Stimulated activated effector memory CD8-positive, alpha-beta T cell treated with anti-CD3 and anti-CD28 coated beads, Interleukin-12 subunit alpha, Interleukin-12 subunit beta, amount 100 ng/mL, for 72 hours (primary cell): Measurements from ENCODE around the gene RTN1.

Experiments used
- ATAC-seq: fragments of 150-1000 bp; cut with Tn5 transposase; 2 replicates; pipeline ENCODE4 v1.10.0; 2021
- DNase-seq, 2 donors: peaks; one replicate each; pipeline ENCODE4 v3.0.0; 2021 to 2022; ENCODE audit warnings: low spot score in 2 of 2
- H3K27ac Mint-ChIP-seq: one replicate; pipeline ENCODE4 v1.8.0; 2022; ENCODE audit warnings: mild to moderate bottlenecking, mixed read lengths
- H3K36me3 Mint-ChIP-seq: one replicate; pipeline ENCODE4 v1.8.0; 2022; ENCODE audit warnings: mild to moderate bottlenecking, mixed read lengths
- H3K4me1 Mint-ChIP-seq: one replicate; pipeline ENCODE4 v1.8.0; 2022; ENCODE audit warnings: mixed read lengths
- H3K4me3 Mint-ChIP-seq: one replicate; pipeline ENCODE4 v1.8.0; 2022; ENCODE audit warnings: mild to moderate bottlenecking, mixed read lengths
- H3K9me3 Mint-ChIP-seq: one replicate; pipeline ENCODE4 v1.8.0; 2022; ENCODE audit warnings: mixed read lengths

RTN1 gene

GRCh38 chr14:59831121-59831730 is 39.4 kb downstream of the RTN1 start:
- Mint-ChIP-seq H3K4me1 (no peaks in the 10 kb centered on the region), H3K9me3 (no peaks in the 10 kb centered on the region), H3K27ac (no peak overlapping the region), H3K36me3 (no peaks in the 10 kb centered on the region), H3K4me3 (no peak overlapping the region)
- DNase-seq (no peak), ATAC-seq (no peak)

GRCh38 chr14:59830338-59830734 is 40.2 kb downstream of the RTN1 start:
- ATAC-seq (no peak), DNase-seq (no peak)
- Mint-ChIP-seq H3K9me3 (no peaks in the 10 kb centered on the region), H3K4me1 (no peaks in the 10 kb centered on the region), H3K4me3 (no peak overlapping the region), H3K27ac (no peak overlapping the region), H3K36me3 (no peaks in the 10 kb centered on the region)

GRCh38 chr14:59829469-59830337 is 40.9 kb downstream of the RTN1 start:
- H3K36me3 Mint-ChIP-seq: no peaks in the 10 kb centered on the region
- DNase-seq (no peak), ATAC-seq (no peak)
- H3K4me3 Mint-ChIP-seq: no peak overlapping the region
- no peak overlapping the region for H3K27ac Mint-ChIP-seq
- no peaks in the 10 kb centered on the region for H3K9me3 Mint-ChIP-seq
- no peaks in the 10 kb centered on the region for H3K4me1 Mint-ChIP-seq

GRCh38 chr14:59828276-59828675 is 42.3 kb downstream of the RTN1 start:
- DNase-seq (no peak), ATAC-seq (no peak)
- Mint-ChIP-seq H3K9me3 (no peaks in the 10 kb centered on the region), H3K36me3 (no peaks in the 10 kb centered on the region), H3K4me1 (no peaks in the 10 kb centered on the region), H3K4me3 (no peak overlapping the region), H3K27ac (no peak overlapping the region)

GRCh38 chr14:59827401-59827800 is 43.2 kb downstream of the RTN1 start:
- no peak for DNase-seq
- no peaks in the 10 kb centered on the region for H3K36me3 Mint-ChIP-seq
- no peaks in the 10 kb centered on the region for H3K4me1 Mint-ChIP-seq
- H3K27ac Mint-ChIP-seq: no peak overlapping the region
- no peak for ATAC-seq
- H3K4me3 Mint-ChIP-seq: no peak overlapping the region
- no peaks in the 10 kb centered on the region for H3K9me3 Mint-ChIP-seq

- Mint-ChIP-seq H3K4me1 (no peaks in the 10 kb centered on the region), H3K27ac (no peak overlapping the region), H3K36me3 (no peaks in the 10 kb centered on the region), H3K9me3 (no peaks in the 10 kb centered on the region), H3K4me3 (no peak overlapping the region)
- ATAC-seq (no peak), DNase-seq (no peak)
These were observed 44.4 kb downstream of the RTN1 start for GRCh38 chr14:59826150-59826549.

- H3K9me3 Mint-ChIP-seq: no peaks in the 10 kb centered on the region
- H3K27ac Mint-ChIP-seq: no peak overlapping the region
- ATAC-seq: no peak
These were observed 47.4 kb downstream of the RTN1 start for GRCh38 chr14:59823179-59823578.

GRCh38 chr14:59819446-59820088 is 51.0 kb downstream of the RTN1 start:
- DNase-seq: no peak
- H3K36me3 Mint-ChIP-seq: no peaks in the 10 kb centered on the region
- no peak for ATAC-seq
- H3K4me3 Mint-ChIP-seq: no peak overlapping the region
- no peaks in the 10 kb centered on the region for H3K9me3 Mint-ChIP-seq
- H3K4me1 Mint-ChIP-seq: no peaks in the 10 kb centered on the region
- no peak overlapping the region for H3K27ac Mint-ChIP-seq

More at GRCh38 chr14:59823179-59823578, 47.4 kb downstream of the RTN1 start:
- Mint-ChIP-seq H3K4me1 (no peaks in the 10 kb centered on the region), H3K4me3 (no peak overlapping the region), H3K36me3 (no peaks in the 10 kb centered on the region)
- DNase-seq: no peak

GRCh38 chr14:59816941-59817340 is 53.6 kb downstream of the RTN1 start:
- H3K4me3 Mint-ChIP-seq: no peak overlapping the region
- no peaks in the 10 kb centered on the region for H3K36me3 Mint-ChIP-seq
- DNase-seq (no peak), ATAC-seq (no peak)
- H3K27ac Mint-ChIP-seq: no peak overlapping the region
- H3K9me3 Mint-ChIP-seq: no peaks in the 10 kb centered on the region
- no peaks in the 10 kb centered on the region for H3K4me1 Mint-ChIP-seq

- no peaks in the 10 kb centered on the region for H3K36me3 Mint-ChIP-seq
- DNase-seq: no peak
- H3K9me3 Mint-ChIP-seq: no peaks in the 10 kb centered on the region
- peak; percentile 40 for ATAC-seq
- H3K27ac Mint-ChIP-seq: no peak overlapping the region
- H3K4me1 Mint-ChIP-seq: no peaks in the 10 kb centered on the region
- no peak overlapping the region for H3K4me3 Mint-ChIP-seq
These were observed 55.6 kb downstream of the RTN1 start for GRCh38 chr14:59814988-59815387.

- ATAC-seq: no peak
- Mint-ChIP-seq H3K36me3 (no peaks in the 10 kb centered on the region), H3K4me1 (no peaks in the 10 kb centered on the region), H3K4me3 (no peak overlapping the region), H3K27ac (no peak overlapping the region), H3K9me3 (no peaks in the 10 kb centered on the region)
- no peak for DNase-seq
These were observed 58.8 kb downstream of the RTN1 start for GRCh38 chr14:59811815-59812214.

- Mint-ChIP-seq H3K36me3 (no peaks in the 10 kb centered on the region), H3K4me1 (no peaks in the 10 kb centered on the region), H3K4me3 (no peak overlapping the region), H3K9me3 (no peaks in the 10 kb centered on the region), H3K27ac (no peak overlapping the region)
- no peak for ATAC-seq
- no peak for DNase-seq
These were observed 59.5 kb downstream of the RTN1 start for GRCh38 chr14:59811073-59811472.

GRCh38 chr14:59803052-59803540 is 67.5 kb downstream of the RTN1 start:
- no peaks in the 10 kb centered on the region for H3K4me1 Mint-ChIP-seq
- DNase-seq (no peak), ATAC-seq (no peak)
- H3K9me3 Mint-ChIP-seq: no peaks in the 10 kb centered on the region
- H3K4me3 Mint-ChIP-seq: no peak overlapping the region
- no peaks in the 10 kb centered on the region for H3K36me3 Mint-ChIP-seq
- H3K27ac Mint-ChIP-seq: no peak overlapping the region

GRCh38 chr14:59788176-59788575 is 82.4 kb downstream of the RTN1 start:
- DNase-seq (no peak), ATAC-seq (no peak)
- H3K27ac Mint-ChIP-seq: no peak overlapping the region
- H3K4me1 Mint-ChIP-seq: no peaks in the 10 kb centered on the region
- H3K36me3 Mint-ChIP-seq: no peaks in the 10 kb centered on the region
- no peak overlapping the region for H3K4me3 Mint-ChIP-seq
- no peaks in the 10 kb centered on the region for H3K9me3 Mint-ChIP-seq

GRCh38 chr14:59787045-59787674 is 83.4 kb downstream of the RTN1 start:
- DNase-seq (no peak), ATAC-seq (peak; percentile 13)
- no peaks in the 10 kb centered on the region for H3K36me3 Mint-ChIP-seq
- H3K27ac Mint-ChIP-seq: no peak overlapping the region
- no peak overlapping the region for H3K4me3 Mint-ChIP-seq
- no peaks in the 10 kb centered on the region for H3K9me3 Mint-ChIP-seq
- no peaks in the 10 kb centered on the region for H3K4me1 Mint-ChIP-seq
